ENCODE data around the gene ING1.
A peak's percentile ranks its signal among the peaks of the same experiment; 100 is the strongest.
"Not testable (repeated sequence)": the region's sequence is repeated elsewhere in the genome, so short reads cannot be mapped to it uniquely, and the experiment has no call there.

Gene ING1

GRCh38 chr13:110713981-110714796 is 689 bp downstream of the ING1 start:
- FAIRE-seq (peak; percentile 70), DNase-seq (ENCODE audit: insufficient read length, low spot score) (no peak)

GRCh38 chr13:110714797-110715394 is 1.4 kb downstream of the ING1 start:
- no peak for FAIRE-seq
- DNase-seq (ENCODE audit: insufficient read length, low spot score): no peak

GRCh38 chr13:110715395-110716246 is 2.1 kb downstream of the ING1 start:
- DNase-seq (ENCODE audit: insufficient read length, low spot score) (peak; percentile 91), FAIRE-seq (peak; percentile 99)

- FAIRE-seq (no peak), DNase-seq (ENCODE audit: insufficient read length, low spot score) (no peak)
Observed at GRCh38 chr13:110716247-110716515, 2.7 kb downstream of the ING1 start.

GRCh38 chr13:110719036-110719710 is 5.7 kb downstream of the ING1 start:
- no peak for FAIRE-seq
- no peak for DNase-seq (ENCODE audit: insufficient read length, low spot score)

- DNase-seq (ENCODE audit: insufficient read length, low spot score) (no peak), FAIRE-seq (no peak)
Observed at GRCh38 chr13:110722971-110723370, 9.5 kb downstream of the ING1 start.

- DNase-seq (ENCODE audit: insufficient read length, low spot score) (no peak), FAIRE-seq (no peak)
Observed at GRCh38 chr13:110723598-110723997, 10.1 kb downstream of the ING1 start.

GRCh38 chr13:110726153-110726552 is 12.7 kb downstream of the ING1 start:
- FAIRE-seq; DNase-seq (ENCODE audit: insufficient read length, low spot score): not testable (repeated sequence)

- DNase-seq (ENCODE audit: insufficient read length, low spot score) (no peak), FAIRE-seq (peak; percentile 49)
Observed at GRCh38 chr13:110726726-110727125, 13.2 kb downstream of the ING1 start.

GRCh38 chr13:110731072-110731471 is 17.6 kb downstream of the ING1 start:
- FAIRE-seq (no peak), DNase-seq (ENCODE audit: insufficient read length, low spot score) (no peak)

GRCh38 chr13:110734561-110734960 is 21.1 kb downstream of the ING1 start:
- no peak for DNase-seq (ENCODE audit: insufficient read length, low spot score)
- FAIRE-seq: no peak

- FAIRE-seq (no peak), DNase-seq (ENCODE audit: insufficient read length, low spot score) (no peak)
Observed at GRCh38 chr13:110737555-110737954, 24.1 kb downstream of the ING1 start.

GRCh38 chr13:110743687-110744086 is 30.2 kb downstream of the ING1 start:
- no peak for FAIRE-seq

GRCh38 chr13:110746438-110746837 is 32.9 kb downstream of the ING1 start:
- FAIRE-seq: no peak
- DNase-seq (ENCODE audit: insufficient read length, low spot score): no peak

More at GRCh38 chr13:110743687-110744086, 30.2 kb downstream of the ING1 start:
- DNase-seq (ENCODE audit: insufficient read length, low spot score): no peak

- DNase-seq (ENCODE audit: insufficient read length, low spot score) (no peak), FAIRE-seq (no peak)
Observed at GRCh38 chr13:110748271-110748670, 34.8 kb downstream of the ING1 start.

- DNase-seq (ENCODE audit: insufficient read length, low spot score): no peak
- no peak for FAIRE-seq
Observed at GRCh38 chr13:110756219-110756631, 42.7 kb downstream of the ING1 start.

- FAIRE-seq (no peak), DNase-seq (ENCODE audit: insufficient read length, low spot score) (no peak)
Observed at GRCh38 chr13:110757296-110757695, 43.8 kb downstream of the ING1 start.

GRCh38 chr13:110758195-110758805 is 44.8 kb downstream of the ING1 start:
- FAIRE-seq (no peak), DNase-seq (ENCODE audit: insufficient read length, low spot score) (no peak)

GRCh38 chr13:110759710-110760109 is 46.2 kb downstream of the ING1 start:
- DNase-seq (ENCODE audit: insufficient read length, low spot score): no peak
- FAIRE-seq: no peak

- DNase-seq (ENCODE audit: insufficient read length, low spot score) (no peak), FAIRE-seq (no peak)
Observed at GRCh38 chr13:110760611-110761010, 47.1 kb downstream of the ING1 start.

Measured in GM19239 (cell line).